ENCODE data around the gene BSCL2. TPM values are rescaled to one million over a fixed set of nuclear protein-coding genes. Genes with fewer than 3 reads are reported as not detected.
"Not testable (repeated sequence)": the region's sequence is repeated elsewhere in the genome, so short reads cannot be mapped to it uniquely, and the experiment has no call there.

Gene BSCL2
- total RNA-seq, 1 experiment from 2014 or later, result 79.1 TPM

DNA sequence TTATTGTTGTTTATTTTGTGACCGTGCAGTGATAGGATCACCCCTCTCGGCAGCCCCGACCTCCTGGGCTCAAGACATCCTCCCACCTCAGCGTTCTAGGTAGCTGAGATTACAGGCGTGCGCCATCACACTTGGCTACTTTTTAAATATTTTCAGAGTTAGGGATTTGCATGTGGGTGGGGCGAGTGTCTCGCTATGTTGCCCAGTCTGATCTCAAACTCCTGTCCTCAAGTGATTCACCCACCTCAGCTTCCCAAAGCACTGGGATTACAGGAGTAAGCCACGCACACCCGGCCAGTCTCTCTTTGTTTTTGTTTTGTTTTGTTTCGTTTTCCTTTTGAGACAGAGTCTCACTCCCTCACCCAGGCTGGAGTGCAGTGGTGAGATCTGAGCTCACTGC, 52.9 kb downstream of the BSCL2 start:
- H3K79me2 ChIP-seq (ENCODE audit: low read length), result peaks cover 26% of the 10 kb centered on the region
- no peaks in the 10 kb centered on the region for H4K20me1 ChIP-seq (ENCODE audit: insufficient read depth, low read depth, low read length)
- H3K27ac ChIP-seq (ENCODE audit: low read length), result no peak overlapping the region
- no peaks in the 10 kb centered on the region for H3K27me3 ChIP-seq (ENCODE audit: low read length)
- no peak for DNase-seq
- H3K4me1 ChIP-seq (ENCODE audit: low read length), result peaks cover 15% of the 10 kb centered on the region
- 0 out of 2 replicates have a peak overlapping the region, but pooled peaks have one; percentile 20 for H2AFZ ChIP-seq (ENCODE audit: low read length)
- H3K9me2 ChIP-seq (replicated peaks; ENCODE audit: insufficient read depth, low read length), result no peaks in the 10 kb centered on the region
- H3K4me3 ChIP-seq (ENCODE audit: low read length), result no peak overlapping the region
- H3K9me3 ChIP-seq (ENCODE audit: low read length), result no peaks in the 10 kb centered on the region
- 0 out of 2 replicates have a peak, but pooled peaks cover 3% of the 10 kb centered on the region for H3K36me3 ChIP-seq (ENCODE audit: insufficient read depth, low read length)
- H3K9ac ChIP-seq (ENCODE audit: low read length), result no peak overlapping the region
- H3K4me2 ChIP-seq (ENCODE audit: low read depth, low read length, poor library complexity, severe bottlenecking), result peak overlapping the region; percentile 78

DNA sequence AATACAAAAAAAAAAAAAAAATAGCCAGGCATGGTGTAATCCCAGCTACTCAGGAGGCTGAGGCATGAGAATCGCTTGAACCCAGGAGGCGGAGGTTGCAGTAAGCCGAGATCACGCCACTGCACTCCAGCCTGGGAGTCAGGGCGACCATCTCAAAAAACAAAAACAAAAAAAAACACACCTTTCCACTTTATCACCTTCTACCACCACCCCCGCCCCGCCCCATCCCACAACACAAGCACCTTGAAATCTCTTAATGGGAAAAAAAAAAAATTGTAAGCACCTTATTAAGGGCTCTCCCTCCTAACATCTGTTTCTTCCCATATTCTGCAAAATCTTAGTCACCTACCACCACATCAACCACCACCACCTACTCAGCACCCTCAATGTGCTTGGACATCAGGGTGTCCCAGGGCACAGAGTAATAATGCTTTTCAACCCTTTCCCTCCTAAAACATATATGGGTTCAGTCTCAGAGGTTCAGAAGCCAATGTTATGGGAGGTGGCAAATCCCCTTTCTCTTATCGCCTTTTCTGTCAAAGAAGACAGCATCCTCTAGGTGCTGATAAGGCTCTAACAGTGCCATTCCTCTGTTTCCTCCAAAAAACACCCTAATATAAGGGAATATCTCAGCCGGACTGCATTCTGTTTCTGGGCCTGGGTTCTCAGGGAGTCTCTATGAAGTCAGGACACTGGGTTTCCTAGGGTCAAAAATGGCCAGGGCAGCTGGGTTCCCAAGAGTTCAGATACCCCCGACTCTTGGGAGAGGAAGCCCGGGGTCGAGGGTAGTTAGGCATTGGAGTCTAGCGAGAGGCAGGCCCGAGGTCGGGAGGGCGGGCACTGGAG, 54.8 kb downstream of the BSCL2 start:
- peak overlapping the region; percentile 79 for H3K4me3 ChIP-seq (ENCODE audit: low read length)
- H3K79me2 ChIP-seq (ENCODE audit: low read length), result peaks cover 26% of the 10 kb centered on the region
- H3K27ac ChIP-seq (ENCODE audit: low read length), result no peak overlapping the region
- H3K27me3 ChIP-seq (ENCODE audit: low read length), result no peaks in the 10 kb centered on the region
- peak overlapping the region; percentile 78 for H3K4me2 ChIP-seq (ENCODE audit: low read depth, low read length, poor library complexity, severe bottlenecking)
- no peak for DNase-seq
- H3K4me1 ChIP-seq (ENCODE audit: low read length), result peaks cover 15% of the 10 kb centered on the region
- H3K9ac ChIP-seq (ENCODE audit: low read length), result peak overlapping the region; percentile 82
- no peak overlapping the region for H2AFZ ChIP-seq (ENCODE audit: low read length)
- H4K20me1 ChIP-seq (ENCODE audit: insufficient read depth, low read depth, low read length), result no peaks in the 10 kb centered on the region
- H3K9me2 ChIP-seq (replicated peaks; ENCODE audit: insufficient read depth, low read length), result no peaks in the 10 kb centered on the region
- H3K36me3 ChIP-seq (ENCODE audit: insufficient read depth, low read length), result 0 out of 2 replicates have a peak, but pooled peaks cover 3% of the 10 kb centered on the region
- H3K9me3 ChIP-seq (ENCODE audit: low read length), result no peaks in the 10 kb centered on the region

DNA sequence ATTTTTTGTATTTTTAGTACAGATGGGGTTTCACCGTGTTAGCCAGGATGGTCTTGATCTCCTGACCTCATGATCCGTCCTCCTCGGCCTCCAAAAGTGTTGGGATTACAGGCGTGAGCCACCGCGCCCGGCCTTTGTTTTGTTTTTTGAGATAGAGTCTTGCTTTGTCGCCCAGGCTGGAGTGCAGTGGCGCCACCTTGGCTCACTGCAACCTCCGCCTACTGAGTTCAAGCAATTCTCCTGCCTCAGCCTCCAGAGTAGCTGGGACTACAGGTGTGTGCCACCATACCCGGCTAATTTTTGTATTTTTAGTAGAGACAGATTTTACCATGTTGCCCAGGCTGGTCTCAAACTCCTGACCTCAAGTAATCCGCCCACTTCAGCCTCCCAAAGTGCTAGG, 56.9 kb downstream of the BSCL2 start:
- DNase-seq; H3K4me2 ChIP-seq (ENCODE audit: low read depth, low read length, poor library complexity, severe bottlenecking); H3K36me3 ChIP-seq (ENCODE audit: insufficient read depth, low read length); H3K27ac ChIP-seq (ENCODE audit: low read length); H3K9ac ChIP-seq (ENCODE audit: low read length); H2AFZ ChIP-seq (ENCODE audit: low read length); H3K27me3 ChIP-seq (ENCODE audit: low read length); H4K20me1 ChIP-seq (ENCODE audit: insufficient read depth, low read depth, low read length); H3K9me3 ChIP-seq (ENCODE audit: low read length); H3K4me3 ChIP-seq (ENCODE audit: low read length); H3K9me2 ChIP-seq (replicated peaks; ENCODE audit: insufficient read depth, low read length): not testable (repeated sequence)
- peaks cover 37% of the 10 kb centered on the region for H3K79me2 ChIP-seq (ENCODE audit: low read length)
- H3K4me1 ChIP-seq (ENCODE audit: low read length), result peaks cover 24% of the 10 kb centered on the region

DNA sequence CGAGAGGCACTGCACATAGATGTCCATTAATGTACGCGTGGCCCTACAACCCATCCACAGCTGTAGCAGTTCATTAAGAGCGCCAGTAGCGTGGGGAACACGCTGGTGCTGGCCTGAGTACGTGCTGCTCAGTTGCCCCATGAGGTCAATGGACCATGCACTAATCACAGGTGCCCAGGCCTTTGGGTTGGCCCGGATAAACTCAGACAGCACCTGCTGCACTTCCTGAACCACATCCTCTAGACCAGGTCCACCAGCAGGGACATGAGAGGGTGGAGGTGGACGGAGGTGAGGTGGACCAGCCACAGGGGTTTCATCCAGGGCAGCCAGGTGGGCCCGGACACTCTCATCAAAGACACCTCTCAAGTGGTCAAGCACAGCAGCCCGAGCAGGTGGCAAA, 57.7 kb downstream of the BSCL2 start:
- no peak overlapping the region for H3K4me3 ChIP-seq (ENCODE audit: low read length)
- no peaks in the 10 kb centered on the region for H3K27me3 ChIP-seq (ENCODE audit: low read length)
- no peak overlapping the region for H2AFZ ChIP-seq (ENCODE audit: low read length)
- H3K4me1 ChIP-seq (ENCODE audit: low read length), result peaks cover 30% of the 10 kb centered on the region
- H3K36me3 ChIP-seq (ENCODE audit: insufficient read depth, low read length), result peaks cover 4% of the 10 kb centered on the region; the same call in 1 of the 2 replicates
- H3K9me3 ChIP-seq (ENCODE audit: low read length), result no peaks in the 10 kb centered on the region
- no peak overlapping the region for H3K4me2 ChIP-seq (ENCODE audit: low read depth, low read length, poor library complexity, severe bottlenecking)
- H3K9ac ChIP-seq (ENCODE audit: low read length), result no peak overlapping the region
- no peaks in the 10 kb centered on the region for H3K9me2 ChIP-seq (replicated peaks; ENCODE audit: insufficient read depth, low read length)
- DNase-seq, result no peak
- H3K27ac ChIP-seq (ENCODE audit: low read length), result no peak overlapping the region
- peaks cover 5% of the 10 kb centered on the region for H4K20me1 ChIP-seq (ENCODE audit: insufficient read depth, low read depth, low read length)
- H3K79me2 ChIP-seq (ENCODE audit: low read length), result peaks cover 45% of the 10 kb centered on the region

DNA sequence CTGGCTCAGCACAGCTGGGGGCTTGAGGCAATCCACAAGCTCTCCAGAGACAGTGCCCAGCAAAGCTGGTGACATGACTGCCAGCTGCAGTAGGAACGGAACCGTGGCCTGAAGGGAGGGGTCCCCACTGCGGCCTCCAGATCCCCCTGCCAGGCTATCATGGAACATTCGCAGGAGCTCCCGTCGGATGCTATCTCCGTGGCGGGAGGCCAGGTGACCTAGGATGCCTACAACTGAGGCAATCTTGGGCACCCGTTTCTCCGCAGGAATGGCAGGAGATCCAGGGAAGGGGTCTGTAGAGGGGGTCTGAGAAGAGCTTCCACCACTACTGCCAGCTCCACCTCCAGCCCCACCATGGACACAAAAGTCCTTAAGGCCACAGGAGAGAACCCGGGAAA, 58.3 kb downstream of the BSCL2 start:
- no peak overlapping the region for H3K27ac ChIP-seq (ENCODE audit: low read length)
- H3K27me3 ChIP-seq (ENCODE audit: low read length), result no peaks in the 10 kb centered on the region
- peaks cover 7% of the 10 kb centered on the region; the same call in 1 of the 2 replicates for H3K36me3 ChIP-seq (ENCODE audit: insufficient read depth, low read length)
- H2AFZ ChIP-seq (ENCODE audit: low read length), result no peak overlapping the region
- no peaks in the 10 kb centered on the region for H3K9me2 ChIP-seq (replicated peaks; ENCODE audit: insufficient read depth, low read length)
- H3K9me3 ChIP-seq (ENCODE audit: low read length), result no peaks in the 10 kb centered on the region
- DNase-seq, result no peak
- peaks cover 27% of the 10 kb centered on the region for H3K4me1 ChIP-seq (ENCODE audit: low read length)
- no peak overlapping the region for H3K9ac ChIP-seq (ENCODE audit: low read length)
- peaks cover 50% of the 10 kb centered on the region for H3K79me2 ChIP-seq (ENCODE audit: low read length)
- H3K4me3 ChIP-seq (ENCODE audit: low read length), result no peak overlapping the region
- H4K20me1 ChIP-seq (ENCODE audit: insufficient read depth, low read depth, low read length), result peaks cover 5% of the 10 kb centered on the region
- H3K4me2 ChIP-seq (ENCODE audit: low read depth, low read length, poor library complexity, severe bottlenecking), result no peak overlapping the region

DNA sequence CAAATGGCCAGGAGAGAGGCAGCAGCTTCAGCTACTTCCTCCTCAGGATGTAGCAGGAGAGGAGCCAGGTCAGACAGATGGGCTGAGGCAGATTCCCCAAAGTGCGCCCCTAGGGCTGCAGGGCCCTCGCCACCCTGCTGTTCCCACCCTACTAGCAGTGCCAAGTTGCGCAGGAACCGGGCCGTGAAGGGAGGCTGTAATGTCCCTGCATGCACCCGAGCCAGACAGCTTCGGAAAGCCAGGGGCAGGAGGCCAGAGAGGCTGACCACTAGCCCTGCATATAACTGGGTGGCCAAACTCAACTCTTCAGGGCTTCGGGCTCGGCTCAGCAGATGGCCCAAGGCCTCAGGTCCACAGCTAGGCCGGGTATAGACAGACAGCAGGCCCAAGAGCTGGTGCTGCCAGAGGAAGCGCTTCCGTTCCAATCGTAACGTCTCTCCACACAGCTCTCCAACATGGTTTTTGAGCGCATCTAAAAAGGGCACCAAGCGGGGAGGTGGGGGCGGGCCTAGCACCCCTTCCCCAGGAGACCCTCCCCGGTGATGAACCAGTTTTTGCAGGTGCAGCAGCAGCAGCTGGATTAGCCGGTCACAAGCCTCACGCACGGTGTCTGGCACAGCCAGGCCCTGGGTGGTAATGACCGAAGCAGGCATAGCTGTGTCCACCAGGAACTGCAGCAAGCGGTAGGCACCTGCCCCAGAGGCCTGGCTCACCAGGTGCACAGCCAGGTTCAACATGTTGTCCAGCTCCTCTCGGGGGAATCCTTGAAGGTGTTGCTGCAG, 58.8 kb downstream of the BSCL2 start:
- Histone ChIP-seq H3K79me2 (ENCODE audit: low read length) (peaks cover 56% of the 10 kb centered on the region), H3K9ac (ENCODE audit: low read length) (no peak overlapping the region), H3K9me2 (replicated peaks; ENCODE audit: insufficient read depth, low read length) (no peaks in the 10 kb centered on the region), H4K20me1 (ENCODE audit: insufficient read depth, low read depth, low read length) (peaks cover 5% of the 10 kb centered on the region), H3K27me3 (ENCODE audit: low read length) (no peaks in the 10 kb centered on the region), H2AFZ (ENCODE audit: low read length) (no peak overlapping the region), H3K36me3 (ENCODE audit: insufficient read depth, low read length) (peaks cover 7% of the 10 kb centered on the region; the same call in 1 of the 2 replicates), H3K4me2 (ENCODE audit: low read depth, low read length, poor library complexity, severe bottlenecking) (no peak overlapping the region), H3K4me1 (ENCODE audit: low read length) (peaks cover 27% of the 10 kb centered on the region), H3K4me3 (ENCODE audit: low read length) (no peak overlapping the region), H3K27ac (ENCODE audit: low read length) (no peak overlapping the region), H3K9me3 (ENCODE audit: low read length) (no peaks in the 10 kb centered on the region)
- DNase-seq, result no peak

DNA sequence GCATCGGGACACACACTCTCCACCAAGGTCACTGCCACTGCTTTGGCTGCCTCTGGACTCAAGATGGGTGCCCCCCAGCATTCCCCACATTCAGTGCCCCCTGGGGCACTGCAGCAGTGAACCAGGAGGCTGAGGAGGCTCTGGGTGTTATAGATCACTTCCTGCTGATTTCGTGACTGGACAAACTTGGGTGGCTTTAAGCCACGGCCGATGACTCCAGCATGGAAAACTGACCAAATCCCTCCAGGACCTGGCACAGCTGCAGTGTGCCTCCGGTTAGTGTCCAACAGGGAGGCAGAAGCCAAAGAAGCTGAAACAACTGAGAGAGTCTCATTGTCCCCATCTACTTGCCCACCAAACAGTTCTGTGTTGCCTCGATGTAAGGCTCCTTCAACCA, 59.6 kb downstream of the BSCL2 start:
- Histone ChIP-seq H3K9me2 (replicated peaks; ENCODE audit: insufficient read depth, low read length) (no peaks in the 10 kb centered on the region), H4K20me1 (ENCODE audit: insufficient read depth, low read depth, low read length) (peaks cover 5% of the 10 kb centered on the region), H3K9me3 (ENCODE audit: low read length) (no peaks in the 10 kb centered on the region), H3K27ac (ENCODE audit: low read length) (no peak overlapping the region), H3K79me2 (ENCODE audit: low read length) (peaks cover 59% of the 10 kb centered on the region), H3K27me3 (ENCODE audit: low read length) (no peaks in the 10 kb centered on the region), H3K9ac (ENCODE audit: low read length) (no peak overlapping the region; the same call in 1 of the 2 replicates), H3K36me3 (ENCODE audit: insufficient read depth, low read length) (peaks cover 12% of the 10 kb centered on the region; the same call in 1 of the 2 replicates), H3K4me2 (ENCODE audit: low read depth, low read length, poor library complexity, severe bottlenecking) (no peak overlapping the region), H3K4me1 (ENCODE audit: low read length) (peaks cover 27% of the 10 kb centered on the region), H2AFZ (ENCODE audit: low read length) (no peak overlapping the region), H3K4me3 (ENCODE audit: low read length) (no peak overlapping the region)
- DNase-seq, result no peak

Measured in Karpas-422 (cell line).